Skeletal muscle tissue (tissue), 4 donors: Measurements from ENCODE around the gene HS6ST2. TPM values are rescaled to one million over a fixed set of nuclear protein-coding genes. Genes with fewer than 3 reads are reported as not detected.

ENCODE experiments used
- H3K27ac ChIP-seq: one replicate; pipeline ENCODE4 v1.7.0; 2013; ENCODE audit warnings: mild to moderate bottlenecking, low read depth, low read length, inconsistent platforms
- H3K27me3 ChIP-seq, 3 donors: one replicate each; pipeline ENCODE4 v1.7.0; 2013; ENCODE audit warnings: low read length in 3 of 3; ENCODE audit not compliant: control insufficient read depth in 3 of 3, insufficient read depth in 3 of 3
- H3K36me3 ChIP-seq, 3 donors: one replicate each; pipeline ENCODE4 v1.7.0; 2013; ENCODE audit warnings: low read length in 3 of 3; ENCODE audit not compliant: control insufficient read depth in 3 of 3, insufficient read depth in 3 of 3
- H3K4me1 ChIP-seq, 3 donors: one replicate each; pipeline ENCODE4 v1.7.0; 2013; ENCODE audit warnings: low read length in 3 of 3, mild to moderate bottlenecking in 3 of 3; ENCODE audit not compliant: control insufficient read depth in 3 of 3, insufficient read depth in 3 of 3
- H3K4me3 ChIP-seq, 3 donors: one replicate each; pipeline ENCODE4 v1.7.0; 2013; ENCODE audit warnings: low read length in 3 of 3
- H3K9ac ChIP-seq, 3 donors: one replicate each; pipeline ENCODE4 v1.7.0; 2013; ENCODE audit warnings: low read length in 3 of 3, mild to moderate bottlenecking in 3 of 3, moderate library complexity in 2 of 3, low read depth in 1 of 3
- H3K9me3 ChIP-seq, 3 donors: one replicate each; pipeline ENCODE4 v1.7.0; 2013; ENCODE audit warnings: low read length in 3 of 3; ENCODE audit not compliant: control insufficient read depth in 3 of 3
- total RNA-seq: library from RNA; depleted of rRNA; stranded (reverse); fragments of >200 nt; gene quantifications from one replicate; pipeline ENCODE4 v1.2.3, GENCODE V29; 2014
- donor health status: Osteomylitis.

HS6ST2 gene
- total RNA-seq, 1 donor from 2014 or later, result 19.8 TPM

DNA sequence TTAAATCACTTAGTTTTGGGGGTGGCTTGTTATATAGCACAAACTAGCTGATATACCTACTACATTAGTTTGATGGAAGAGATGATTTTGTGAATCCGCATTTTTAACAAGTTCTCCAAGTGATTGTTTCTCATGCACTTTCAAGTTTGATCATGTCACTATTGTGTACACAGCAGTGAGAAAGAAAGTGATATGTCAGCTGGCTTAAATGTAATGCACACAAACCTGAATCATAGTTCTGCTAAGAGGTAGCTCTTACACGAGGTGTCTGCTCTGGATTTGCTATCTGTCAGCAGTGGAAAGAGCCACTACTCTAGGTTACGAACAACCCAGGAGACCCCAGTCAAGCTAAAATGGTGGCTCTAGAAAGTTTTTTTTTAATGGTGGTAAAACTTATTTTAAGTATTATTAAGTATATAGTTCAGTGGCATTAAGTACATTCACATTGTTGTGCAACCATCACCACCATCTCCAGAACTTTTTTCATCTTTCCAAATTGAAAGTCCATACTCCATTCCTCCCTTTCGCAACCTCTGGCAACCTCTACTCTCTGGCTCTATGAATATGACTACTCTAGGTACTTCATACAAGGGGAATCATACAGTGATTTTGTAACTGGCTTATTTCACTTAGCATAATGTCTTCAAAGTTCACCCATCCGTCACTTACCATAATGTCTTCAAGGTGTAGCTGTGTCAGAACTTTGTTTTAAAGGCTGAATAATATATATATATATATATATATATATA, 147.3 kb downstream of the HS6ST2 start:
- no peak overlapping the region for H3K9ac ChIP-seq
- no peaks in the 10 kb centered on the region for H3K4me1 ChIP-seq
- no peak overlapping the region for H3K4me3 ChIP-seq
- H3K9me3 ChIP-seq, result no peaks in the 10 kb centered on the region
- H3K36me3 ChIP-seq, result no peaks in the 10 kb centered on the region
- peaks cover 0 to 3% (median 0%) of the 10 kb centered on the region in 3 donors for H3K27me3 ChIP-seq
- no peak overlapping the region for H3K27ac ChIP-seq

DNA sequence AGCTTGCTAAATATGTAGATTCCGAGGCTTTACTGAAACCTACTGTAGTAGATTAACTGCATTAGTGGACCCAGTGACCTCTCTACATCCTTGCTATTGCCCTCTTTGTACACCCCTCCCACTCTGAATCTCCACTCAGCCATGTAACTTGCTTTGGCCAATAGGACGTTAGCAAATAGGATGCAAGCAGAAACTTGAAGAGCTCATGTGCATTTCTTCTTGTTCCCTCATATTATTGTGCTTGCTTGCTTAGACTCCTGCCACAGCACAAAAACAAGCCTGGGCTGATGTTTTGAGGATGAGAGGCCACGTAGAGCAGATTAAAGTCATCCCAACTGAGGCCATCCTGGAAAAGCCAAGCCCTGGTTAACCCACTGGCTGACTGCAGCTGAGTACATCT, 147.9 kb downstream of the HS6ST2 start:
- Histone ChIP-seq H3K27me3 (peaks cover 0 to 3% (median 0%) of the 10 kb centered on the region in 3 donors), H3K27ac (no peak overlapping the region), H3K9ac (no peak overlapping the region), H3K4me1 (no peaks in the 10 kb centered on the region), H3K36me3 (no peaks in the 10 kb centered on the region), H3K9me3 (no peaks in the 10 kb centered on the region), H3K4me3 (no peak overlapping the region)

DNA sequence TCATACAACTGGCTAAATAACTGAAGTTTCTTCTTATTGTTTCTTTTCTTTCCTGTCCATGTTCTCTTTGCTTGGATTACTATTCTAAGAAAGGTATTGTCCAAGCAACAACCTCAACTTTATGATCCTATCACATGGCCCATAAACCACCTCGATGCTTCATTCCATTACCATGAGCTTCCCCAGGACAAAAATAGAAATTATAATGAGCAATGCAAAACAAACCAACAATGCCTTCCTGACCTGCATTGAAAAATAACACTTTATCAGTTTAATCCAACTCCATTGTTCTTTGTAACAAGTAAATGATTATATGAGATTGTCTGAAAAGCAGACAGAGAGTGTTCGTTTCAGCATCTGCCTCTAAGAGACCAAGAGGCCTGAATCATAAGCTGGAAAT, 148.8 kb downstream of the HS6ST2 start:
- Histone ChIP-seq H3K9me3 (no peaks in the 10 kb centered on the region), H3K27ac (no peak overlapping the region), H3K4me1 (no peaks in the 10 kb centered on the region), H3K36me3 (no peaks in the 10 kb centered on the region), H3K9ac (no peak overlapping the region), H3K27me3 (peaks cover 0 to under 1% (median 0%) of the 10 kb centered on the region in 3 donors), H3K4me3 (no peak overlapping the region)

DNA sequence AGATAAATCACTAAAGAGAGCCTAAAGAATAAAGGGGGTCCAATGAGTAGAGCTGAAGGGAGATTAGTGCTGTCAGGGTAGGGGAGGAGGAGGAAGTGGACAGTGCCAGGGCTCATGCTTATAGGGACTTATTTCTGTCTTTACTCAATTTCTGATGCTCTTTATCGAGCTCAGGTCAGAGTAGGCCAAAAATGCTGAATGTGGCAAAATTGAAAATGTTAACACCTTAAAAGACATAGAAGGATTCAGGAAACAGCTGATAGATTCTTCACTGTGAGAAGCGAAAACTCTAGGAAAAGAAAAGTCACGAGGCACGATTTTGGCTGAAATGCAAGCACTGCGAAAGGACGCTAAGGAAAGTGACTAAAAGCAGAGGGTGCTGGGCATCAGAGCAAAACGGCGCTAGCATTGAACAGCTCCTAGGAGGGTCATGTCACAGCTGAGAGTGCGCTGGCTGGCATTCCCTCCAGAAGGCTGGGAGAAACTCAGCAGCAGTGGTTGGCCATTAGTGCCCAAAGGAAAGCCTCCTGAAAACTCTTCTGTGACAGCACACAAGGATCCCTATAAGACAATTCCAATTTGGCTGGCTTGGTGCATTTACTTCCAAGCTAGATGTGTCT, 150.9 kb downstream of the HS6ST2 start:
- no peaks in the 10 kb centered on the region for H3K9me3 ChIP-seq
- no peak overlapping the region for H3K27ac ChIP-seq
- H3K9ac ChIP-seq, result no peak overlapping the region
- H3K27me3 ChIP-seq, result peaks cover 0 to 4% (median 0%) of the 10 kb centered on the region in 3 donors
- no peak overlapping the region for H3K4me3 ChIP-seq
- no peaks in the 10 kb centered on the region for H3K36me3 ChIP-seq
- no peaks in the 10 kb centered on the region for H3K4me1 ChIP-seq

DNA sequence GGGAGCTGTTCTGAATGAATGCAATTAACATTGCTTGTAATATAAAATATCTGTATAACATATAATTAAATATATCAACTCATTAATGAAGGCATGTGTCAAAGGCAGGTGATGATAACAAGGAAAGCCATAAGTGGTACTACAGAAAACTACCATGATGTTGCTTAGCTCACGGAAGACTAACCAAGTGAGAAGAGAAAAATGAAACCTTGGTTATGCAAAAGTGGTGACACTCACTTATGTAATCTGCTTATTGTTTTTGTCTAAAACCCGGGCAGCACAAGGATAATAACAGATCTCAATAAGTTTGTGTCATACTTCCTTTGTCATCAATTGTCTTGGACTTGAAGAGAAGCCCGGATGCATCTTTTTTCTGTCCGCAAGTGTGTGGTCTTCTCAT, 156.4 kb downstream of the HS6ST2 start:
- no peak overlapping the region for H3K4me3 ChIP-seq
- no peak overlapping the region for H3K9ac ChIP-seq
- peaks cover 0 to 9% (median 0%) of the 10 kb centered on the region in 3 donors for H3K27me3 ChIP-seq
- no peaks in the 10 kb centered on the region for H3K36me3 ChIP-seq
- no peaks in the 10 kb centered on the region for H3K9me3 ChIP-seq
- H3K4me1 ChIP-seq, result no peaks in the 10 kb centered on the region
- H3K27ac ChIP-seq, result no peak overlapping the region

DNA sequence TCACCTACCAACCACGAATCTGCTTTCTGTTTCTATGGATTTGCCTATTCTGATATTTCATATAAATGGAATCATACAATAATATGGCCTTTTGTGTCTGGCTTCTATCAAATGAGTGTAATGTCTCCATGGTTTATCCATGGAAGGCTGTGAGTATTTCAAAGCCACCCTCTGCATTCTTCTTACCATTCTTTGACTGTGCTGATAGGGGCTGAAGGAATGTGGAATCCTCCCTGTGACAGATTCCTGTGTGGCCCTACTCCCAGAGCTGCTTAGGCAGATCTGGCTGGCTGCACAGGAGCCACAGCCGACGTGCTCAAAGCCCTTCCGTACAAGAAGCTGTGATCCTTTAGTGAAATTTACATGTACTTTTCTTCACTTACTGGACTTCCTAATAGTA, 163.2 kb downstream of the HS6ST2 start:
- Histone ChIP-seq H3K27me3 (peaks cover 0 to 6% (median 0%) of the 10 kb centered on the region in 3 donors), H3K4me3 (no peak overlapping the region), H3K4me1 (no peaks in the 10 kb centered on the region), H3K27ac (no peak overlapping the region), H3K9ac (no peak overlapping the region), H3K9me3 (no peaks in the 10 kb centered on the region), H3K36me3 (no peaks in the 10 kb centered on the region)

DNA sequence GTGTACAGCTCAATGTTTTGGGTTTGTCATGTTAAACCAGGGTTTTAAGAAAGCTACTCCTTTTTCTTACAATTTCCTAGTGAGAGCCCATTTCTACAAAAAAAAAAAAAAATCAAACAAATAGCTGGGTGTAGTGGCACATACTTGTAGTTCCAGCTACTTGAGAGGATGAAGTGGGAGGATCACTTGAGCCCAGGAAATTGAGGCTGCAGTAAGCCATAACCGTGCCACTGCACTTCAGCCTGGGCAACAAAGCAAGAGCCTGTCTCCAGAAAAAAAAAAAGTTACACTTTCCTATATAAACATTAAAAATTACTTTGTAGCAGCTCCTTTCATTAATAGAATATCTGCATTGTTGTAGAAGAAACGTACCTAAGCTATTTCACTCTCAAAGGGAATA, 166.7 kb downstream of the HS6ST2 start:
- Histone ChIP-seq H3K9me3 (no peaks in the 10 kb centered on the region), H3K4me1 (no peaks in the 10 kb centered on the region), H3K27me3 (no peaks in the 10 kb centered on the region), H3K36me3 (no peaks in the 10 kb centered on the region), H3K27ac (no peak overlapping the region), H3K9ac (no peak overlapping the region), H3K4me3 (no peak overlapping the region)

DNA sequence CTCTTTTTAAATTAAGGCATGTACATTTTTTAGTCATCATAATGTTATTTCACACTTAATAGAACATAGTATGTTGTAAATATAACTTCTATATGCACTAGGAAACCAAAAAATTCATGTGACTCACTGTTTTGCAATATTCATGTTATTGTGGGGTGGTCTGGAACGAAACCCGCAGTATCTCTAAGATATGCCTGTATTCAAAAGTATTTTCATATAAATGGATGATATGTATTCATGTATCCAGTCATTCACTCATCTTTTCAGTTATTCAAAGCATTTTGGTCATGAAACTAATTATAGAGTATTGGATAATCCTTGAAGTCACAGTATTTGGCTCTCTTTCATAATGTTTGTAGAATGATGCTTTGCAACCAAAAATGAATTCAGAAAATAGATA, 168.1 kb downstream of the HS6ST2 start:
- H3K36me3 ChIP-seq, result no peaks in the 10 kb centered on the region
- H3K4me3 ChIP-seq, result no peak overlapping the region
- no peak overlapping the region for H3K9ac ChIP-seq
- no peaks in the 10 kb centered on the region for H3K4me1 ChIP-seq
- no peaks in the 10 kb centered on the region for H3K9me3 ChIP-seq
- no peaks in the 10 kb centered on the region for H3K27me3 ChIP-seq
- H3K27ac ChIP-seq, result no peak overlapping the region

DNA sequence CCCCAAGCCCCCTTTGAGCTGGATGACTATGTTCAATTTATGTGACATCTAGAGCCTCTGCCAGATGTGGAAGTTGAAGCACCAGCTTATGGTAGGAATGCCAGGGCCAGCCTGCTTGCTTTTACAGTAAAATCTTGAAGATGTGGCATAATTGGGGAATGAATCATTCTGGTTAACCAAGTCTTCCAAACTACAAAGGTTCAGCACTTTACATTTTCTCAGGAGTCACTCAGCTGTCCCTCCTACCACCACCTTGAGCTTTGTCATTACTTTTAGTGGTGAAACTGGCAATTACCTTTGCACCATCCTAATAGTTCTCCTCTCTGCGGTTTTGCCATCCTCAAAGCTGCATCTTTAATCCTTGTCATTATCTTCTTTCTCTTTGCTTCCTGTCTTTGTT, 172.2 kb downstream of the HS6ST2 start:
- Histone ChIP-seq H3K36me3 (no peaks in the 10 kb centered on the region), H3K9ac (no peak overlapping the region), H3K4me3 (no peak overlapping the region), H3K27me3 (no peaks in the 10 kb centered on the region), H3K4me1 (no peaks in the 10 kb centered on the region), H3K9me3 (no peaks in the 10 kb centered on the region), H3K27ac (no peak overlapping the region)

DNA sequence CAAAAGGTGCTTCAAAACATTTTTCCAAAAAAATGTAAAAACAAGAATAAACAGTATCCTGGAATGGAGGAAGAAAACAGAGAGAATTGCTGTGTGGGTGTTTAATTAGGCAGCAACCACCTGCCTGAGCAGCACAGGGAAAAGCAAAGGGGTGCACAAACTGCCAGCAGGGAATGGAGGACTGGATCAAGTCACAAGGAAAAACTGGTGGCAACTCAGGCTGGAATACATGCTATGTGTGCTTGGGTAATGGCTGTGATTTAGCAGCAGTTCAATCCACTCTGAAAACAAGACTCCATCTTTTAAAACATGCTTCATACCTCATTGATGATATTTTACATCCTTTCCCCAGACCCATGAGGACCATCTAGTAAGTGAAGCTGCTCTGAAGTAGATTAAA, 179.5 kb downstream of the HS6ST2 start:
- Histone ChIP-seq H3K4me1 (no peaks in the 10 kb centered on the region), H3K27ac (no peak overlapping the region), H3K36me3 (no peaks in the 10 kb centered on the region), H3K9me3 (no peaks in the 10 kb centered on the region), H3K9ac (no peak overlapping the region), H3K4me3 (no peak overlapping the region), H3K27me3 (peaks cover 0 to 3% (median 0%) of the 10 kb centered on the region in 3 donors)
